A375 (cell line): Measurements from ENCODE around the gene MAPK13. TPM values are rescaled to one million over a fixed set of nuclear protein-coding genes. Genes with fewer than 3 reads are reported as not detected.

Experiments used
- total RNA-seq: library from RNA; depleted of rRNA; stranded (reverse); fragments of >200 nt; shearing (Covaris generic); gene quantifications from 2 replicates; pipeline ENCODE4 v1.2.3, GENCODE V29; 2014; rRNA removed

MAPK13 gene
- 0.60 and 1.2 TPM in 2 replicates for total RNA-seq

GRCh38 chr6:36129941-36130666 lies at the start of gene MAPK13:
TSS of gene MAPK13 (plus strand) at chr6:36130513. CDS start at chr6:36130583, 70 bp downstream.

Other genes starting within 250 kb of the MAPK13 start
- 64.1 and 68.9 TPM in 2 replicates for gene SRPK1, start 209.4 kb upstream of the MAPK13 start, total RNA-seq
- gene SLC26A8, start 105.9 kb upstream of the MAPK13 start, total RNA-seq, result not detected in 2 replicates
- 22.2 and 22.6 TPM in 2 replicates for gene MAPK14, start 102.7 kb upstream of the MAPK13 start, total RNA-seq
- 11.3 and 13.0 TPM in 2 replicates for gene BRPF3, start 66.2 kb downstream of the MAPK13 start, total RNA-seq
- gene PNPLA1, start 139.5 kb downstream of the MAPK13 start, total RNA-seq, result not detected in 2 replicates
- gene BNIP5, start 206.4 kb downstream of the MAPK13 start, total RNA-seq, result not detected in 2 replicates